ENCODE data around the gene LPCAT1.

LPCAT1 gene

GRCh38 chr5:1444361-1445189, 79.2 kb downstream of the LPCAT1 start:
- DNase-seq (ENCODE audit: low read depth), result no peak

- DNase-seq (ENCODE audit: low read depth), result no peak
These were observed 79.8 kb downstream of the LPCAT1 start for GRCh38 chr5:1443991-1444360.

- DNase-seq (ENCODE audit: low read depth), result no peak
These were observed 80.6 kb downstream of the LPCAT1 start for GRCh38 chr5:1443171-1443570.

- DNase-seq (ENCODE audit: low read depth), result no peak
These were observed 81.3 kb downstream of the LPCAT1 start for GRCh38 chr5:1442222-1443145.

- no peak for DNase-seq (ENCODE audit: low read depth)
These were observed 82.4 kb downstream of the LPCAT1 start for GRCh38 chr5:1441166-1441865.

GRCh38 chr5:1440098-1440493, 83.7 kb downstream of the LPCAT1 start:
- DNase-seq (ENCODE audit: low read depth), result no peak

- no peak for DNase-seq (ENCODE audit: low read depth)
These were observed 84.2 kb downstream of the LPCAT1 start for GRCh38 chr5:1439388-1440097.

- DNase-seq (ENCODE audit: low read depth), result no peak
These were observed 84.9 kb downstream of the LPCAT1 start for GRCh38 chr5:1438871-1439270.

- DNase-seq (ENCODE audit: low read depth), result no peak
These were observed 85.7 kb downstream of the LPCAT1 start for GRCh38 chr5:1437876-1438559.

- no peak for DNase-seq (ENCODE audit: low read depth)
These were observed 86.4 kb downstream of the LPCAT1 start for GRCh38 chr5:1437226-1437829.

- DNase-seq (ENCODE audit: low read depth), result no peak
These were observed 87.1 kb downstream of the LPCAT1 start for GRCh38 chr5:1436681-1437080.

GRCh38 chr5:1436036-1436435, 87.7 kb downstream of the LPCAT1 start:
- no peak for DNase-seq (ENCODE audit: low read depth)

- DNase-seq (ENCODE audit: low read depth), result no peak
These were observed 88.4 kb downstream of the LPCAT1 start for GRCh38 chr5:1435369-1435768.

- DNase-seq (ENCODE audit: low read depth), result no peak
These were observed 91.5 kb downstream of the LPCAT1 start for GRCh38 chr5:1432296-1432695.

GRCh38 chr5:1431896-1432295, 91.9 kb downstream of the LPCAT1 start:
- no peak for DNase-seq (ENCODE audit: low read depth)

- DNase-seq (ENCODE audit: low read depth), result no peak
These were observed 92.5 kb downstream of the LPCAT1 start for GRCh38 chr5:1431021-1431811.

GRCh38 chr5:1430121-1430795, 93.5 kb downstream of the LPCAT1 start:
- no peak for DNase-seq (ENCODE audit: low read depth)

GRCh38 chr5:1429496-1429895, 94.3 kb downstream of the LPCAT1 start:
- no peak for DNase-seq (ENCODE audit: low read depth)

GRCh38 chr5:1429066-1429465, 94.7 kb downstream of the LPCAT1 start:
- no peak for DNase-seq (ENCODE audit: low read depth)
